SK-N-SH treated with all-trans-retinoic acid at 6 μM for 48 hours (cell line): Measurements from ENCODE around the gene IRX1.

ENCODE experiments used
- ATAC-seq: fragments of 200-7000 bp; cut with Tn5 transposase; 3 replicates; pipeline ENCODE4 v1.9.1; 2020; ENCODE audit warnings: mild to moderate bottlenecking, moderate library complexity
- ARNTL ChIP-seq: fragments of 450-650 bp; formaldehyde crosslinking; IDR thresholded peaks from 2 replicates; pipeline ENCODE4 v1.5.0; 2020; ENCODE audit warnings: low read depth, mild to moderate bottlenecking, moderate library complexity, borderline replicate concordance
- BACH2 ChIP-seq: fragments of 250-450 bp; sonication (Bioruptor Pico); IDR thresholded peaks from 2 replicates; pipeline ENCODE4 v1.9.0; 2021; ENCODE audit warnings: mild to moderate bottlenecking, borderline replicate concordance
- CSDC2 ChIP-seq: fragments of 250-450 bp; sonication (Bioruptor Pico); IDR thresholded peaks from 2 replicates; pipeline ENCODE4 v1.5.0; 2020; ENCODE audit warnings: mild to moderate bottlenecking, moderate library complexity
- CSRNP3 ChIP-seq: fragments of 250-450 bp; sonication (Bioruptor Pico); IDR thresholded peaks from 2 replicates; pipeline ENCODE4 v1.5.1; 2021; ENCODE audit warnings: mild to moderate bottlenecking, moderate library complexity
- ESRRG ChIP-seq: fragments of 250-450 bp; sonication (Bioruptor Pico); IDR thresholded peaks from 2 replicates; pipeline ENCODE4 v1.6.1; 2021; ENCODE audit warnings: mild to moderate bottlenecking
- GLIS3 ChIP-seq: fragments of 250-450 bp; sonication (Bioruptor Pico); IDR thresholded peaks from 2 replicates; pipeline ENCODE4 v1.5.0; 2020; ENCODE audit warnings: mild to moderate bottlenecking, moderate library complexity
- ISL1 ChIP-seq: fragments of 250-450 bp; sonication (Bioruptor Pico); IDR thresholded peaks from 2 replicates; pipeline ENCODE4 v2.1.2; 2022; ENCODE audit warnings: mild to moderate bottlenecking, moderate library complexity
- OSR1 ChIP-seq: fragments of 250-450 bp; sonication (Bioruptor Pico); IDR thresholded peaks from 2 replicates; pipeline ENCODE4 v1.8.0; 2022; ENCODE audit warnings: moderate library complexity, mild to moderate bottlenecking, inconsistent platforms
- POU6F1 ChIP-seq: fragments of 250-450 bp; sonication (Bioruptor Pico); IDR thresholded peaks from 2 replicates; pipeline ENCODE4 v1.8.0; 2021; ENCODE audit warnings: low read depth, mild to moderate bottlenecking, moderate library complexity, borderline replicate concordance
- PPARA ChIP-seq: fragments of 250-450 bp; sonication (Bioruptor Pico); IDR thresholded peaks from 2 replicates; pipeline ENCODE4 v1.5.0; 2020; ENCODE audit warnings: mild to moderate bottlenecking, borderline replicate concordance
- TCF4 ChIP-seq: fragments of 250-450 bp; sonication (Bioruptor Pico); IDR thresholded peaks from 2 replicates; pipeline ENCODE4 v1.8.0; 2021; ENCODE audit warnings: mild to moderate bottlenecking, moderate library complexity, borderline replicate concordance
- TOX ChIP-seq: fragments of 250-450 bp; sonication (Bioruptor Pico); IDR thresholded peaks from 2 replicates; pipeline ENCODE4 v1.8.0; 2021; ENCODE audit warnings: mild to moderate bottlenecking, moderate library complexity, borderline replicate concordance
- TSHZ2 ChIP-seq: fragments of 250-450 bp; sonication (Bioruptor Pico); IDR thresholded peaks from 2 replicates; pipeline ENCODE4 v1.5.0; 2020; ENCODE audit warnings: mild to moderate bottlenecking, moderate library complexity
- ZC3H10 ChIP-seq: fragments of 250-450 bp; sonication (Bioruptor Pico); IDR thresholded peaks from 2 replicates; pipeline ENCODE4 v1.5.1; 2021; ENCODE audit warnings: mild to moderate bottlenecking, moderate library complexity
- ZFP30 ChIP-seq: fragments of 450-650 bp; formaldehyde crosslinking; IDR thresholded peaks from 2 replicates; pipeline ENCODE4 v1.5.0; 2022; ENCODE audit warnings: mild to moderate bottlenecking, moderate library complexity
- ZNF565 ChIP-seq: fragments of 450-650 bp; formaldehyde crosslinking; conservative IDR thresholded peaks from 2 replicates; pipeline ENCODE4 v1.5.0; 2020; ENCODE audit warnings: low read depth, mild to moderate bottlenecking, moderate library complexity
- ZNF70 ChIP-seq: fragments of 450-650 bp; formaldehyde crosslinking; IDR thresholded peaks from 2 replicates; pipeline ENCODE4 v1.5.0; 2020; ENCODE audit warnings: mild to moderate bottlenecking, moderate library complexity
- ZNF8 ChIP-seq: fragments of 450-650 bp; formaldehyde crosslinking; IDR thresholded peaks from 2 replicates; pipeline ENCODE4 v1.5.0; 2020; ENCODE audit warnings: mild to moderate bottlenecking, moderate library complexity
- TF ChIP-seq, protein P1 (sequence below): fragments of 250-450 bp; sonication (Bioruptor Pico); IDR thresholded peaks from 2 replicates; pipeline ENCODE4 v1.8.0; 2020; ENCODE audit warnings: mild to moderate bottlenecking, moderate library complexity, borderline replicate concordance
- TF ChIP-seq, protein P2 (sequence below): fragments of 250-450 bp; sonication (Bioruptor Pico); IDR thresholded peaks from 2 replicates; pipeline ENCODE4 v1.5.1; 2020; ENCODE audit warnings: low read depth, mild to moderate bottlenecking, moderate library complexity

IRX1 gene

DNA sequence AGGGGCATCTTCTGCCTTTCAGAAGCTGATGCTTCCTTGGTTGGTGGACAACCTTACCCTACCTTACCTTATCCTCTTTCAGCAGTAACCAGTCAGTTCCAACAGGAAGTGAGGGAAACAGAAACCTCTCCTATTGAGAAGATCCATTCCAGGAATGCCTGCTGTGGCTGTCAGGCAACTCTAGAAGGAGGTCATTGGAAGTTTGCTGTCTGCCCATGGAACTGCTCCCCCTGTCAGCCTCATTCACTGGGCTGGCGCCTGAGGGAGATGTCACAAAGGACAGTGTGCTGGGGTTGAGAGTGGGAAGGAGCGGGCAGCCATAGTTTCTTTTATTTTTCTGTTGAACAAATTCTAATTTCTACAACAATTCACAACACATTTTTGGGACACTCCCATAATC, 54.7 kb downstream of the IRX1 start:
- ATAC-seq, result no peak
- TF ChIP-seq OSR1 (CRISPR knock-in tag) (no peak), GLIS3 (no peak), POU6F1 (CRISPR knock-in tag) (no peak), PPARA (CRISPR knock-in tag) (no peak), ESRRG (CRISPR knock-in tag) (no peak), ZNF70 (CRISPR knock-in tag) (no peak), TOX (no peak), ZC3H10 (CRISPR knock-in tag) (no peak), ZFP30 (no peak), CSRNP3 (CRISPR knock-in tag) (no peak), ARNTL (no peak), ZNF8 (CRISPR knock-in tag) (no peak), ZNF565 (CRISPR knock-in tag) (no peak), ISL1 (no peak), CSDC2 (CRISPR knock-in tag) (no peak), TSHZ2 (CRISPR knock-in tag) (no peak), BACH2 (no peak), TCF4 (CRISPR knock-in tag) (no peak)
- TF ChIP-seq, protein P1, sequence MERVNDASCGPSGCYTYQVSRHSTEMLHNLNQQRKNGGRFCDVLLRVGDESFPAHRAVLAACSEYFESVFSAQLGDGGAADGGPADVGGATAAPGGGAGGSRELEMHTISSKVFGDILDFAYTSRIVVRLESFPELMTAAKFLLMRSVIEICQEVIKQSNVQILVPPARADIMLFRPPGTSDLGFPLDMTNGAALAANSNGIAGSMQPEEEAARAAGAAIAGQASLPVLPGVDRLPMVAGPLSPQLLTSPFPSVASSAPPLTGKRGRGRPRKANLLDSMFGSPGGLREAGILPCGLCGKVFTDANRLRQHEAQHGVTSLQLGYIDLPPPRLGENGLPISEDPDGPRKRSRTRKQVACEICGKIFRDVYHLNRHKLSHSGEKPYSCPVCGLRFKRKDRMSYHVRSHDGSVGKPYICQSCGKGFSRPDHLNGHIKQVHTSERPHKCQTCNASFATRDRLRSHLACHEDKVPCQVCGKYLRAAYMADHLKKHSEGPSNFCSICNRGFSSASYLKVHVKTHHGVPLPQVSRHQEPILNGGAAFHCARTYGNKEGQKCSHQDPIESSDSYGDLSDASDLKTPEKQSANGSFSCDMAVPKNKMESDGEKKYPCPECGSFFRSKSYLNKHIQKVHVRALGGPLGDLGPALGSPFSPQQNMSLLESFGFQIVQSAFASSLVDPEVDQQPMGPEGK, result no peak
- TF ChIP-seq, protein P2, sequence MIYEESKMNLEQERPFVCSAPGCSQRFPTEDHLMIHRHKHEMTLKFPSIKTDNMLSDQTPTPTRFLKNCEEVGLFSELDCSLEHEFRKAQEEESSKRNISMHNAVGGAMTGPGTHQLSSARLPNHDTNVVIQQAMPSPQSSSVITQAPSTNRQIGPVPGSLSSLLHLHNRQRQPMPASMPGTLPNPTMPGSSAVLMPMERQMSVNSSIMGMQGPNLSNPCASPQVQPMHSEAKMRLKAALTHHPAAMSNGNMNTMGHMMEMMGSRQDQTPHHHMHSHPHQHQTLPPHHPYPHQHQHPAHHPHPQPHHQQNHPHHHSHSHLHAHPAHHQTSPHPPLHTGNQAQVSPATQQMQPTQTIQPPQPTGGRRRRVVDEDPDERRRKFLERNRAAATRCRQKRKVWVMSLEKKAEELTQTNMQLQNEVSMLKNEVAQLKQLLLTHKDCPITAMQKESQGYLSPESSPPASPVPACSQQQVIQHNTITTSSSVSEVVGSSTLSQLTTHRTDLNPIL (CRISPR knock-in tag), result no peak

DNA sequence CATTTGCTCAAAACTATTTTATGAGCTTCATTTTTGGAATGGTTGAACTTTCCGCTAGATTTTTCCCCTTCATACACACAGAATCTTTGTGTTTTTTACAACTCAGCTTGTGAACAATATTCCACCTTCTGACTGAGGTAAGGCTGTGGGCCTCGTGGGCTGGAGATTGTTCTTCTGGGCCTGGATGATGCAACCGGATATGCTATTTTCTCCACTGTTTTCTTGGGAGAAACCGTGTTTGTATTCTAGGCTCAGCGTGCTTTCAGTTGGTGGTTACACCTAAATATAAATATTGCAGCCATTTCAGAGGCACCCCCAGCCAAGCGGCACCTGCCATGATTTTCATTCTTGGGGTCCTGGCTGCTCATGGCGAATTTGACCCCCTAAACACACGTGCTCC, 55.2 kb downstream of the IRX1 start:
- TF ChIP-seq POU6F1 (CRISPR knock-in tag) (no peak), BACH2 (no peak)
- TF ChIP-seq, protein P2 (CRISPR knock-in tag), result no peak
- no peak for ATAC-seq
